NCI-H1092 (cell line): Measurements from ENCODE around the gene MAPK13.
"Not testable (repeated sequence)": the region's sequence is repeated elsewhere in the genome, so short reads cannot be mapped to it uniquely, and the experiment has no call there.

Experiments used
- DNase-seq: peaks from one replicate; lab custom pipeline; 2025; lab: John Stamatoyannopoulos, UW

The MAPK13 gene

GRCh38 chr6:36129941-36130666 is at the start of gene MAPK13:
TSS of gene MAPK13 (plus strand) at chr6:36130513. CDS start at chr6:36130583, 70 bp downstream.
- DNase-seq: no peak

- DNase-seq: no peak
Measured at GRCh38 chr6:36082318-36082717, 48.0 kb upstream of the MAPK13 start.

GRCh38 chr6:36083446-36083845 is 46.9 kb upstream of the MAPK13 start:
- no peak for DNase-seq

GRCh38 chr6:36088204-36088603 is 42.1 kb upstream of the MAPK13 start:
- DNase-seq: not testable (repeated sequence)

- DNase-seq: no peak
Measured at GRCh38 chr6:36089048-36089447, 41.3 kb upstream of the MAPK13 start.

- no peak for DNase-seq
Measured at GRCh38 chr6:36094238-36094637, 36.1 kb upstream of the MAPK13 start.

GRCh38 chr6:36094753-36095496 is 35.4 kb upstream of the MAPK13 start:
- DNase-seq: peak; percentile 27

- DNase-seq: no peak
Measured at GRCh38 chr6:36095497-36096391, 34.6 kb upstream of the MAPK13 start.

GRCh38 chr6:36098253-36098919 is 31.9 kb upstream of the MAPK13 start:
- DNase-seq: no peak

- no peak for DNase-seq
Measured at GRCh38 chr6:36098920-36099647, 31.2 kb upstream of the MAPK13 start.

GRCh38 chr6:36099869-36100483 is 30.3 kb upstream of the MAPK13 start:
- DNase-seq: no peak

GRCh38 chr6:36101691-36102090 is 28.6 kb upstream of the MAPK13 start:
- DNase-seq: no peak

GRCh38 chr6:36102853-36103252 is 27.5 kb upstream of the MAPK13 start:
- no peak for DNase-seq

- no peak for DNase-seq
Measured at GRCh38 chr6:36104836-36105235, 25.5 kb upstream of the MAPK13 start.

- no peak for DNase-seq
Measured at GRCh38 chr6:36109092-36109491, 21.2 kb upstream of the MAPK13 start.

GRCh38 chr6:36110050-36110449 is 20.3 kb upstream of the MAPK13 start:
- DNase-seq: no peak

GRCh38 chr6:36110863-36111262 is 19.4 kb upstream of the MAPK13 start:
- DNase-seq: no peak

- DNase-seq: no peak
Measured at GRCh38 chr6:36111526-36111925, 18.8 kb upstream of the MAPK13 start.

- no peak for DNase-seq
Measured at GRCh38 chr6:36113049-36113448, 17.3 kb upstream of the MAPK13 start.

- no peak for DNase-seq
Measured at GRCh38 chr6:36113703-36114102, 16.6 kb upstream of the MAPK13 start.
